Ramos (cell line): ENCODE data around the gene COPS2.
"Not testable (repeated sequence)": the region's sequence is repeated elsewhere in the genome, so short reads cannot be mapped to it uniquely, and the experiment has no call there.

Source experiments
- in situ Hi-C: fragments of 300-500 bp; cut with MboI; formaldehyde crosslinking; loops from one replicate; pipeline ENCODE4 v1.14.3; 2022; ENCODE audit warnings: low sequenced_read_pairs; ENCODE audit not compliant: unreplicated experiment

Gene COPS2

DNA sequence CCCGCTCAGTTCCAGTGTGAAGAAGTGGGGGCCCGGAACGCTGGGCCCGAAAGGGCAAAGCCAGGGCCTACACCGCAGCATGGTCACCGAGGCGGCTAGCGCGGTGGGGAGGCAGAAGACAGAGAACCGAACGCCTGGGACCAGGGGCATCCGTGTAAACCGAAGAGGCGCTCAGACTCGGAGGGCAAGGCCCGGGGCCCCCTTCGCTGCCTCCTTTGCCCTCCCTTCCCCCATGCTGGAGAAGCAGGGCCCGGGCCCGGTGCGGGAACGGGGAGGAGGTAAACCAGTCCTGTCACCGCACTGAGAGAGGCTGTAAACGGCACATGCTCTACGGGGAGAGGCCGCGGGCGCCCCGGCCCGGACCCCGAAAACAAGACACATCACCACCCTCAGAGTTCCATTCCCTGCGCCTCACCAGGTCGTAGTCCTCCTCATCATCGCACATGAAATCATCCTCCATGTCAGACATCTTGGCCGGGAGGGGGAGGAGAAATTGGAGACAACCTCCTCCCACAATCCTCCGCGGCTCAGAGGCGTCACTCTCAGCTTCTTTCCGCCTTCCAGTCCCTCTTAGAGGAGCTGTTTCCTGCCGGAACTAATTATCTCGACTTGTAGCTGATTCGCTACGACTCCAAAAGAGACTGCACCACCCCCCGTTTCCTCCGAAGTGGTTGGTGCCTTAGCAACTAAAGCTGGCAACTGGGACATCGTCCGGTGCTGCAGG is at the start of gene COPS2:
COPS2 (minus strand) TSS at position 490 of the 724 bp plus-strand sequence; CDS start at position 469, 21 bp downstream.
- in situ Hi-C loops, result no loop called here

DNA sequence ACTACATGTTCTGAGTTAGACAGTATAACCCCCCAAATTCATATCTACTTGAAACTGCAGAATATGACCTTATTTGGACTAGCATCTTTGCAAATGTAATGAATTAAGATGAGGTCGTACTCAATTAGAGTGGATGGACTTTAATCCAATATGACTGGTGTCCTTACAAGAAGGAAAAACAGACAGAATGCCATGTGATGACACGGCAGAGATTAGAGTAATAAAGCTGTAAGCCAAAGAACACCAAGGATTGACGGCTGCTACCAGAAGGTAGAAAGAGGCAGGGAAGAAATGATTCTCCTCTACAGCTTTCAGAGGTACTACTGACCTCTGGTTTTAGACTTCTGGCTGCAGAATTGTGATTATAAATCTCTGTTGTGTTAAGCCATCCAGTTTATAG is 44.9 kb upstream of the COPS2 start:
- in situ Hi-C loops, result no loop called here

DNA sequence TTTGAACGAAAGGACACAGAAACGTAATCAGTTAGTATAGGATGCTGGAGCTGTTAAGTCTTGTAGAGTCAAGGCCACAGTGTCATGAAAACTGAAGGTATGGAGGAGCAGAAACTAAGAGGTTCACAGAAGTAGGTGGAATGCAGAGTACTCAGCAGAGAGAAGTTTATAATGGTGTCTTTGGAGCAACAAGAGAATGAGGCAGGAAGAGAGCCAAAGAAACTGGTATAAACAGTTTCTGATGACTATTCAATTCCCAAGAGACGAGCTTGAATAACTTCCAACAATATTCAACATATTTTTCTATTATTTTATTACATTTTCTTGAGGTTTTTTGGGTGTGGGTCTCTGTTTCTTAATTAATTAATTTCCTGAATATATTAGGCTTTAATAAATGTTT is 44.3 kb upstream of the COPS2 start:
- in situ Hi-C loops, result no loop called here

DNA sequence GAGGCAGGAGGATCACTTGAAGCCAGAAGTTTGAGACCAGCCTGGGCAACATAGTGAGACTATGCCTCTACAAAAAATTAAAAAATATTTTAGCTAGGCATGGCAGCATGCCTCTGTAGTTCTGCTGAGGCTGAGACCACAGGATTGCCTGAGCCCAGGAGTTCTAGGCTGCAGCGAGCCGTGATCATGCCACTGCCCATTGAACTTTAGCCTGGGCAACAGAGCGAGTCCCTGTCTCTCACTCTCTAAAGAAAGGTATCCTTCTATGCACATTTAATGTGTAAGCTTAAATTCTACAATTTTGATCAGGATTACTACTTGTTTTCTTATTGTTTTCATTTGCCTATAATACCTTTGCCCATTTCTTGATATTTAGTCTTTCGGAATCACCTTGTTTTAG is 41.5 kb upstream of the COPS2 start:
- in situ Hi-C loops, result no loop called here

DNA sequence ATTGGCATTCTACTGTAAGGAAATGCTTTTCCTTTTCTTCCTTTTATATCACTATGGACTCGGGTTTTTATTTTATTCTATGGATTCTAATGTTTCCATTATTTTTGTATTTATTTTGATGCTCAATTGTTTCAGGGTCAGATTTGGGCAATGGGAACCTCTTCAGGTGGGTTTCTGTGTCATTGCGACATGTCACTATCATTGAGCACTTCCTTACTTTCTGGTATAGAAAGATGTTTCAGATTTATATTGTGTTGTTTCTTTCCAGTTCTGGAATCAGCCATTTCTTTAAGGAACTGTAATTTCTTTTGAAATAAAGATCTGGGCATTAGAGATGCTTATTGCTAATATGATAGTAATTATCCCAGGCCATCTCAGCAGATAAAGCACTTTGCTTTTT is 36.5 kb upstream of the COPS2 start:
- in situ Hi-C loops, result no loop called here

DNA sequence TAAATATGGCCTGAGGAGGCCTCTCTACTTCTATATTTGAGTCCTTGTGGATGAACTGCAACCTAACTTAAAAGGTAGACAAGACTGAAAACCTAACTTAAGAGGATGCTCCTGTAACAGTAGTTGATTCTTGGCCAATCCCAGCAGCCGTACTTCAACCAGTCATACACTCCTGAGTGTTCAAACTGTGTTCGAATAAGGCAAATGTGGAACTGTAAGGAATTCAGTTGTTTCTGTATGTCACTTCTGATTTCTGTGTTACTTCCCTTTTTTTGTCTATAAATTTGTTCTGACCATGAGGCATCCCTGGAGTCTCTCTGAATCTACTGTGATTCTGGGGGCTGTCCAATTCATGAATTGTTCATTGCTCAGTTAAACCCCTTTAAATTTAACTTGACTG is 35.2 kb upstream of the COPS2 start:
- in situ Hi-C loops, result no loop called here

DNA sequence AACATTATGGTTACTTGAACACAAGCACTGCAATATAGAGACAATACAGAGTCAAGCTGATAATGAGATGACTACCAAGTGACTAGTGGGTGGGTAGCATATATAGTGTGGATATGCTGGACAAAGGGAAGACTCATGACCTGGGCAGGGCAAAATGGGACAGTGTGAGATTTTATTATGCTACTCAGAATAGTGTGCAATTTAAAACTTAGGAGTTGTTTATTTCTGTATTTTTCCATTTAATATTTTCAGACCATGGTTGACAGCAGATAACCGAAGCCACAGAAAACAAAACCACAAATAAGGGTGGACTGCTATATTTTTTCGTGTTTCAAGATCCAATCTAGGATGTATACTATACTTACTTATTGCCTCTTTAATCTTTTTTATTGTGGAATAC is 34.2 kb upstream of the COPS2 start:
- in situ Hi-C loops, result no loop called here

DNA sequence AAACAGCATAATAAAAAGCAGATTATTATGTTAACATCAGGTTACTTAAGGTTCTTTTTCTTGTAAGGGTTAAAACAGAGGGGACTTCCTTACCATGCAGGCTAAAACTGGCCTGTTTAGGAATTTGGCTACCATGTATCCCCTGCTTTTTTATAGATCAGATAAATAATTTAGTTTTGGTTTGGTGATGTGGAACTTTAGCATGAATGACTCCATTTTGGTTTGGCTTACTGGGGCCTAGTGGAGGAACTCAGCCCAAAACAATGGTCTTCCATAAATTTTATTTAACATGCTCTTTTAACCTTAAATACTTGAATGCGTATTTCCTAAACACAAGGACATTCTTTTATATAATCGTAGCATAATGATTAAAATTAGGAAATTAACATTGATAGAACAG is 33.5 kb upstream of the COPS2 start:
- in situ Hi-C loops, result no loop called here

DNA sequence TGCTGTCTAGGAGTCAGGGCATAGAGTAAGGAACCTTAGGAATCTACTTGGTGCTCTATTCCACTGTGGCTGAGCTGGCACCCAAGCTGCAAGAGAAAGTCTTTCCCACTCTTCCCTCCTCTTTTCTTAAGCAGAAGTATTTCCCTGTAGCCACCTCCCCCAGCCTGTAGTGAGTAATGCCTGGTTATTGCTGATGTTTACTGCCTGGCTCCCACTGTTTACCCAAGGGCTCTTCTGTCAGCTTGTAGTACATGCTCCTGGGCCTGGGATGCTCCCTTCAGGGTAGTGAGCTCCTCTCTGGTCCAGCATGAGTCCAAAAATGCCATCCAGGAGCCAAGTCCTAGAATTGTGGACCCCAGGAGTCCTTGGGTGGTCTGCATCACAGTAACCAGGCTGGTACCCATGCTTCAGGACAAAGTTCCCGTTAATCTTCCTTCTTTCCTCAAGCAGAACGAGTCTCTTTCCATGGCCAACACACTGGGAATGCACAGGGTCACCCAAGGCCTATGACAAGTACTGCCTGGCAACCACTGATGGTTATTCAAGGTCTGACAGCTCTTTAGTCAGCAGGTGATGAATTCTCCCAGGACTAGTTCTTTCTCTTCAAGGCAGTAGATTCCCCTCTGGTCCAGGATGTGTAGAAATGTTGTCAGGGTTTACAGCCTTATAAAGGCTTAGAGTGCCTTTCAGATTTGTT is 32.3 kb upstream of the COPS2 start:
- in situ Hi-C loops, result no loop called here

DNA sequence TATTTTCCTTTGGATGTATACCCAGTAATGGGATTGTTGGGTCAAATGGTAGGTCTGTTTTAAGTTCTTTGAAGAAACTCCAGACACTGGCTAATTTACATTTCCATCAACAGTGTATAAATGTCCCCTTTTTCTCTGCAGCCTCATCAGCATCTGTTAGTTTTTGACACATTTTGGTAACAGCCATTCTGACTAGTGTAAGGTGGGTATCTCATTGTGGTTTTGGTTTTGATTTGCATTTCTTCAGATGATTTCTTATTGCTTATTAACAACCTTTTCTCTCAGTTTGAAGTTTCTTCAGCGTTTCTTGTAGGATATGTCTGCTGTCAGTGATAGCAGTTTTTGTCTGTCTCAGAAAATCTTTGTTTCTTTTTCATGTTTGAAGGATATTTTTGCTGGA is 30.1 kb upstream of the COPS2 start:
- in situ Hi-C loops, result no loop called here

DNA sequence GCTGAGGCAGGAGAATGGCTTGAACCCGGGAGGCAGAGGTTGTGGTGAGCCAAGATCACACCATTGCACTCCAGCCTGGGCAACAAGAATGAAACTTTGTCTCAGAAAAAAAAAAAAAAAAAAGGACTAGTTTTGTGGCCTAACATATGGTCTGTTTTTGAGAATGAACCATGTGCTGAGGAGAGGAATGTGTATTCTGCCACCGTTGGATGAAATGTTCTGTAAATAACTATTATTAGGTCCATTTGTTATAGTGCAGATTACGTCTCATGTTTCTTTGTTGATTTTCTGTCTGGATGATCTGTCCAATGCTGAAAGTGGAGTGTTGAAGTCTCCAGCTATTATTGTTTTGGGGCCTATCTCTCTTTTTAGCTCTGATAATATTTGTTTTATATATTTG is 28.3 kb upstream of the COPS2 start:
- in situ Hi-C loops, result not testable (repeated sequence)

DNA sequence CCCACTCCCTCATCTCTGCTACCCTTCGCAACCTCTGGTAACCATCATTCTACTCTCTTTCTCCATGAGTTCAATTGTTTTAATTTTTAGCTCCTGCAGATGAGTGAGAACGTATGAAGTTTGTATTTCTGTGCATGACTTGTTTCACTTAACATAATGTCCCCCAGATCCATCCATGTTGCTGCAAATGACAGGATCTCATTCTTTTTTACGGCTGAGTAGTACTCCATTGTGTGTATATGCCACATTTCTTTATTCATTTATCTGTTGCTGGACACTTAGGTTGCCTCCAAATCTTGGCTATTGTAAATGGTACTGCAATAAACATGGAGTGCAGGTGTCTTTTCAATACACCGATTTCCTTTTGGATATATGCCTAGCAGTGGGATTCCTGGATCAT is 26.7 kb upstream of the COPS2 start:
- in situ Hi-C loops, result no loop called here

DNA sequence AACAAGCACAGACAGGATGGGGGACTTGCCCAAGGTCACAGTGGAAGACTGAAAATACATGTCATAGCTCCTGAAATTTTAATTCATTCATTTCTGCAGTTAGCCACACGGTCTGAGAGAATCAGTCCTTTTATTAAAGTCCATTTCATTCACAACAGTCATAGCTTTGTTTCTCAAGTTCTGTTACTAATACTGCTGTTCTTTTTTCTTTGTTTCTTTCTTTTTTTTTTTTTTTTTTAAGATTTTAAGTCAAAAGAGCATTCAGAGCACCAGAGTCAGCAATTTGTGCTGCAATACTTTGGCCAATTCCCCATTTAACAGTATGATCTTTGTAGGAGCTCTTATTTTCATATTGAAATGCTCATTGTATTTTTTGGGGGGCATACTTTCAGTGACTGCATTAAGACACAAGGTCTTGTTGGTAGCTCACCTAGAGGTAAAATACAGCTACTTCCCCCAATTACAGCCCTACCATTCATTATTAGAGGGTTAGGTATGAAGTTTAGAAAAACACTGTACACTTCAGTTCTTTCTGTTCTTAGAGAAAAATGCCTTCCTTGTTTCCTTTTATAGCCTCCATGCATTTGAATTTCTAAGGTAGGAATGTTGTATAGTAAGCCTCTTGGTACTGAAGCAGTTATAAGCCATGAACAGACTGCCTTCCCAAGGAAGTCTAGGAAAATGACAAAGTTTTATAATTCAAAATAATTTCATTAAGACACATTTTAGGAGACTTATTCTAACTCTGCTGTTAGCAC is 24.2 kb upstream of the COPS2 start:
- in situ Hi-C loops, result no loop called here

DNA sequence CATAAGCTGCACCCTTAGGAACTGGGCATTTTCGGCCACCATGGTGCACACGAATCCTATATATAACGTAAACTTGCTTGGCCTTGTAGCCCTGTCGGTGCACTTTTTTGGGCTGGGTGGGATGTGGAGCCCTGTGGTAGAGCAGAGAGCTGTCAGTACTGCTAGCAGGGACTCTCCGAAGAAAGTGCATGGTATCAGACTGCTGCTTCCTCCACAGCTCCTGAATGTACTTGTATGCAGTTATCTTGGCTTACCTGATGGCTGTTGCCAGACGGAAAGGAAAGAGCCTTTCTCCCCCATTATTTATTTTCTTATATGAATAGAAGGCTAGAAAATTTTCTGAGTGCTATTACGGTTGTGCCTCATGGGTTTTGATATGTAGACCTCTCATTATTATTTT is 23.1 kb upstream of the COPS2 start:
- in situ Hi-C loops, result no loop called here

DNA sequence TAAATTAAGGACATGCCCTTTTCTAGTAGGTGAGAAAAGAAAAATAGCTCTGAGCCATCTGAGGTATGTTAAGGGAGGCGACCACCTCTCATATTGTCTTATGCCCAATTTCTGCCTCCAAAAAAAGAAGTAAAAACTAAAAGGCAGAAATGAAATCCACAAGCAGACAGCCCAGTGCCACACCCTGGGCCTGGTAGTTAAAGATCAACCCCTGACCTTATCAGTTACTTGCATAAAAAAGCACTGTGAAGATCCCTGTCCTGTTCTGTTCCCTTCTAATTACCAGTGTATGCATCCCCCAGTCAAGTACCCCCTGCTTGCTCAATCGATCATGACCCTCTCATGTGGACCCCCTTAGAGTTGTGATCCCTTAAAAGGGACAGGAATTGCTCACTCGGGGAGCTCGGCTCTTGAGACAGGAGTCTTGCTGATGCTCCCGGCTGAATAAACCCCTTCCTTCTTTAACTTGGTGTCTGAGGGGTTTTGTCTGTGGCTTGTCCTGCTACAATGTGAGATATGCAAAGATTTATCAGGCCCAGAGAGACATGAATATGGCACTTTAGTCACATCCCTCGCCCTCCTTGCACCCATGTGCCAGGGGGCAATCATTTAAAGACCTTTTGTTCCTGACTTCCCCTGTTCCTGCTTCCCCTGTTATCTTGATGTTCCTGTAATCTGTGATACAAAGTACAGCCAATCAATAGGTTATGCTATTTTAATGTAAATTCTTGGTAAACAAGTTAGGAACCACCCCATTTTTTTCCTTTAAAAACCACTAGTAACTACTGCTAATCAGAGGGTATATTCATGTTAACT is 20.4 kb upstream of the COPS2 start:
- in situ Hi-C loops, result not testable (repeated sequence)

DNA sequence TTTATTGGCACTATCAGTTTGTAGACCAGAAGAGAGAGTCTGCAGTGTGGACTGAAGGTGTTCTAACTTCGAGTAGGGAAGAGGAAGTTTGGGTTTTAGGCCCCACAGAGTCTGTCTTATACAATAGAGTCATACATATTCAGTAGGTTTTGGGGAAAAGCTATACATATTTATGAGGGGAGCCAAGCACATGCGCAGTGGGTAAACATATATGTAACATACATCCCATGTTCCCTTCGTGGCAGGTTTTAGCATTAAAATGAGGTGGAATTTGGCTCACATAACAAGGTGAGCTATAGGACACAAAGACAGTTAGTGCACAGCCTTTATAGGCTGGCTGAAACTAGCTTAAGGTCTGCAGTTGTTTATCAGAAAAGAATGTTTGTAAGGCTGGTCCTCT is 19.5 kb upstream of the COPS2 start:
- in situ Hi-C loops, result no loop called here

DNA sequence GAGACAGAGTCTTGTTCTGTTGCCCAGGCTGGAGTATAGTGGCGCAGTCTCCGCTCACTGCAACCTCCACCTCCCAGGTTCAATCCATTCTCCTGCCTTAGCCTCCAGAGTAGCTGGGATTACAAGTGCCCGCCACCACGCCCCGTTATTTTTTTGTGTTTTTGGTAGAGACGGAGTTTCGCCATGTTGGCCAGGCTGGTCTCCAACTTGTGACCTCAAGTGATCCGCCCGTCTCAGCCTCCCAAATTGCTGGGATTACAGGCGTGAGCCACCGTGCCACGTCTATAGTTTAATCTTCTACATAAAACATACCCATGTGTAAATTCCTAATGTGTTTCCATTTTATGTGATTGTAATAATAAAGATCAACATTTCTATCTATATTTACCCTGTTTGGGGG is 16.4 kb upstream of the COPS2 start:
- in situ Hi-C loops, result no loop called here

DNA sequence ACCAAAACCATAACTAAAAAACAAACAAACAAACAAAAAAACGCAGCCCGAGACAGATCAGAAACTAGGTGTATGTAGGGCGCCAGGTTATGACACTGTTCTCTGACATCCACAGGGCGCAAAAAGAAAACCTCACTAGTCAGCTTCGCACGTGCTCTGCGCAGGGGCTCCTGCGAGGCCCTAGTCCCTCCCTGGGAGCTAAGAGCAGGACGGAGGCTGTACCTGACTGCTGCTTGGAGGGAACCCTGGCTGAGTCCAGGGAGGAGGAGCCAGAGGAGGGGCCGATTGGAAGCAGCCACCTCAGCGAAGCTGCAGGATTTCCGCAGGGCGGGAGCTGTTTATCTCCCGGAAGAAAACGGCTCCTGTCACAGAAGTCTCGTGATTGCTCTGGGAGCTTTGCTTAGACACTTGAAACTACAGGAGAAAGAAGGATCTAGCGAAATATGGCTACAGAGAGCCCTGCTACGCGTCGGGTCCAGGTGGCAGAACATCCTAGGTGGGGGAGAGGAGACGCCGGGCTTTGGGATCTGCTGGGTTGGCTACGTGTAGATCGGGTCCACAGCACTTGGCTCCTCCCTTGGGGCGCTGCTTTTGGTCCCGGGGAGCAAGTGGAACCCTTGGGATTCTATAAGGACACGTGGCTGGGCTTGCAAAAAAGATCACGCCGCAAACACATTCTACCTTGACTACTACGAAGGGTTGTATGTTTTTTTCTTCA is 14.6 kb upstream of the COPS2 start, which contains the start of gene GALK2:
GALK2 (plus strand) TSS at position 368 of the 718 bp plus-strand sequence; CDS start at position 444, 76 bp downstream.
- in situ Hi-C loops, result no loop called here

DNA sequence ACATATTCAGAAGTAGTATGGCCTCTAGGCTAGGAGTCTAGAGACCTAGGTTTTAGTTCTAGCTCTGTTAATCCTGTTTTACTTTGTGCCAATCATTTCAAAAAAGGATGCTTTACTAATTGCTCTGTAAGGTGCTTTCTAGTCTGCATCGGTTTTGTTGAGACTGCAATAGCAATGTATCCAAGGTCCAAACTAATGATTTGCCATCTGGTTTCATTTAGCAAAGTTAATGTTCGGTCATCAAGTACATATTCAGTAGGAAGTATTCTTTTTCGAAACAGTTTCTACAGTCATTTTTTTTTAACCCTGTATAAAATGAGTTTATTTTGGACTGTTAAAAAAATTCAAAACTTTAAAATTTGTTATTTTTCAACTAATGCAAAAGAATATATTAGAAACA is 12.6 kb upstream of the COPS2 start:
- in situ Hi-C loops, result no loop called here

DNA sequence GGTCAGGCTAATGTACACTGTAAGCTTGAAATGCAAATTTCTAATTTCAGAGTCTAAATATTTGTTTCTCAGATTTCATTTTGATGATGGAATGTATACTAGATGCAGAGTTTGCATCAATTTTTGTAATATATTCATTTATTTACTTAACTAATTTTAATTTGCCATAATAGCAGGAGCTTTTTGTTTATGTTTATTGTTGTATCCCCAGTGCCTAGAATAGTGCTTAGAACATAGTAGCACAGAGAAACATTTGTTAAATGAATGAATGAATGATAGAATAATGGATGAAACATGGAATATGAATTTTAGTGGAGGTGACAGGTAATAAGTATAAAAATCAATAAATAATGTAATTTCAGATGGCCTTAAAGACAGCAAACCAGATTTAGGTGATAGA is 9.5 kb upstream of the COPS2 start:
- in situ Hi-C loops, result no loop called here
